Ramos (cell line): ENCODE data around the gene NHSL1.

Source experiments
- in situ Hi-C: fragments of 300-500 bp; cut with MboI; formaldehyde crosslinking; loops from one replicate; pipeline ENCODE4 v1.14.3; 2022; ENCODE audit warnings: low sequenced_read_pairs; ENCODE audit not compliant: unreplicated experiment

Gene NHSL1, protein sequence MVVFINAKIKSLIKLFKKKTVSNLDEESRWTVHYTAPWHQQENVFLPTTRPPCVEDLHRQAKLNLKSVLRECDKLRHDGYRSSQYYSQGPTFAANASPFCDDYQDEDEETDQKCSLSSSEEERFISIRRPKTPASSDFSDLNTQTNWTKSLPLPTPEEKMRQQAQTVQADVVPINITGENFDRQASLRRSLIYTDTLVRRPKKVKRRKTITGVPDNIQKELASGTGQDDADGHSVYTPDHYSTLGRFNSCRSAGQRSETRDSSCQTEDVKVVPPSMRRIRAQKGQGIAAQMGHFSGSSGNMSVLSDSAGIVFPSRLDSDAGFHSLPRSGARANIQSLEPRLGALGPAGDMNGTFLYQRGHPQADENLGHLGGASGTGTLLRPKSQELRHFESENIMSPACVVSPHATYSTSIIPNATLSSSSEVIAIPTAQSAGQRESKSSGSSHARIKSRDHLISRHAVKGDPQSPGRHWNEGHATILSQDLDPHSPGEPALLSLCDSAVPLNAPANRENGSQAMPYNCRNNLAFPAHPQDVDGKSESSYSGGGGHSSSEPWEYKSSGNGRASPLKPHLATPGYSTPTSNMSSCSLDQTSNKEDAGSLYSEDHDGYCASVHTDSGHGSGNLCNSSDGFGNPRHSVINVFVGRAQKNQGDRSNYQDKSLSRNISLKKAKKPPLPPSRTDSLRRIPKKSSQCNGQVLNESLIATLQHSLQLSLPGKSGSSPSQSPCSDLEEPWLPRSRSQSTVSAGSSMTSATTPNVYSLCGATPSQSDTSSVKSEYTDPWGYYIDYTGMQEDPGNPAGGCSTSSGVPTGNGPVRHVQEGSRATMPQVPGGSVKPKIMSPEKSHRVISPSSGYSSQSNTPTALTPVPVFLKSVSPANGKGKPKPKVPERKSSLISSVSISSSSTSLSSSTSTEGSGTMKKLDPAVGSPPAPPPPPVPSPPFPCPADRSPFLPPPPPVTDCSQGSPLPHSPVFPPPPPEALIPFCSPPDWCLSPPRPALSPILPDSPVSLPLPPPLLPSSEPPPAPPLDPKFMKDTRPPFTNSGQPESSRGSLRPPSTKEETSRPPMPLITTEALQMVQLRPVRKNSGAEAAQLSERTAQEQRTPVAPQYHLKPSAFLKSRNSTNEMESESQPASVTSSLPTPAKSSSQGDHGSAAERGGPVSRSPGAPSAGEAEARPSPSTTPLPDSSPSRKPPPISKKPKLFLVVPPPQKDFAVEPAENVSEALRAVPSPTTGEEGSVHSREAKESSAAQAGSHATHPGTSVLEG (N-terminal part only)

DNA sequence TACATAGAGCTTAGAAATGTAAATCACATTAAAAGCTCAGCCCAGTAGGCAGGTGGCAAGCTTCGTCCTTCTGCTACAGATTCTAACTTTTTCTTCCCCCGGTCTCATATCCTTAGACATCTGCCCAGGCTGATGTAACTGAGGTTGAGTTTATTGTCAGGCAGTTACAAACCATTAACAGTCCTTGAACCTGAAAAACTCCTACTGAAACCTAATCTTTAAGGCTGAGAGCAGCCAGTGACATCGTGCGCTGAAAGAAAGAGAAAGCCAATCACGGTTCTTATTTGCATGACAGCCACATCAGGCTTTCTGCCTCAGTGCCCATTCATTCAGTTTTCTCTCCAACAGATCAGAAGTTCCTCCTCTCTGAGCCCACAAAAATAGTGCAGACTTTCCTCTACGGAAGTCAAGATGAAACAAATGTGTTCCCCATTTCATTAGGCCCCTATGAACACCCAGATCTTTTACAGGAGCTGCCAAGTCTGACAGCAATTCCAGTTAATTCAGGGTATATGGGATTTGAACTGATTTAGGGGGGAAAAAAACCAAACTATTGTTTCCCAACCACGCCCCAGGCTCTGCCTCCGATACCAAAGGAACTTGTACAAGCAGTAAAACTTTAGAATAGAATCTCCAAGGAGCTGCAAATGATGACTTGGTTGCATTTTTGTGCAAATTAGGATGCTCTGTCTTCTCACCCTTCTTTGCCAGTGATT, at the start of gene NHSL1:
NHSL1 (minus strand) TSS at position 192 of the 716 bp plus-strand sequence. CDS start 204 bp downstream, outside the sequence.
- in situ Hi-C loops: no loop called here

DNA sequence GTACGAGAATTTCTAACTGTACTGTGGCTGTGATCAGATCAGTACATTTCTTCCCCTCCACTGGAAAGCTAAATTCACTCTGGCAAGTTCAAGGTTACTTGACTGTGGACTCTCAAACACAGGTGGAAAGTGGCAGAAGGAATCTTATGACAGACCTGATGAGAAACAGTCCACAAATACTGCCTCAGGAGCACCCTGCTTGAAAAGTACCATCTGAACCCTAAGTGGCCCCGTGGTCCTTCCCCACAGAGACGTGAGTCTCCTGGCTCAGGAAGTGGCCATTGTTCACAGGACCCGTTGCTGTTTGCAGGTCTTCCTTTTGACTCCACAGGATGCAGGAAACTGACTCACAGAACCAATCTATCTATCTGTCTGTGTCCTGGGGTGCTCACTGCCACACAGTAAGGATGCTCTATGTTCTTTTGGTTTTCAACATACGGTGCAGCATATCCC, 47.5 kb upstream of the NHSL1 start:
- in situ Hi-C loops: no loop called here

GRCh38 chr6:138545621-138545980, 46.3 kb upstream of the NHSL1 start:
- in situ Hi-C loops: no loop called here

- in situ Hi-C loops: no loop called here
Observed at GRCh38 chr6:138544501-138544900, 45.2 kb upstream of the NHSL1 start.

DNA sequence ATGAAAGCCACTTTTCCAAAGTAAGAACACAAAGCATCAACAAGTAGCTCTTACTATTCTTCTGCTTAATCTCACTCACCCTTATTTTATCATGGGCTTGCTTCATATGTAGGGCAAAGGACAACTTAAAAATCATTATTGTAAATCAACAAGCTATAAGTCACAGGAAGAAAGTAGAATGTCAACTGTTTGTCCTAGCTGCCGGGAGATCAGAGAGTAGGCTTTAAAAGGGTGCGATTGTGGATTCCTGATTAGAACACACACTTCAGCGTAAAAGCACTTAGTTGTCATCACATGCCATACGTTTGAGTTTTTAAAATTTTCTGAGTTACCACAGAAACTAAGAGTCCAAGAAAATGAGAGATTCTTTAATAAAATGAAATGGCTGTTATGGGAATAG, 44.4 kb upstream of the NHSL1 start:
- in situ Hi-C loops: no loop called here

GRCh38 chr6:138541823-138542481, 42.7 kb upstream of the NHSL1 start:
- in situ Hi-C loops: no loop called here

GRCh38 chr6:138540468-138540867, 41.2 kb upstream of the NHSL1 start:
- in situ Hi-C loops: no loop called here

GRCh38 chr6:138539876-138540275, 40.6 kb upstream of the NHSL1 start:
- in situ Hi-C loops: no loop called here

- in situ Hi-C loops: no loop called here
Observed at GRCh38 chr6:138538390-138539031, 39.2 kb upstream of the NHSL1 start.

- in situ Hi-C loops: no loop called here
Observed at GRCh38 chr6:138537106-138537505, 37.8 kb upstream of the NHSL1 start.

DNA sequence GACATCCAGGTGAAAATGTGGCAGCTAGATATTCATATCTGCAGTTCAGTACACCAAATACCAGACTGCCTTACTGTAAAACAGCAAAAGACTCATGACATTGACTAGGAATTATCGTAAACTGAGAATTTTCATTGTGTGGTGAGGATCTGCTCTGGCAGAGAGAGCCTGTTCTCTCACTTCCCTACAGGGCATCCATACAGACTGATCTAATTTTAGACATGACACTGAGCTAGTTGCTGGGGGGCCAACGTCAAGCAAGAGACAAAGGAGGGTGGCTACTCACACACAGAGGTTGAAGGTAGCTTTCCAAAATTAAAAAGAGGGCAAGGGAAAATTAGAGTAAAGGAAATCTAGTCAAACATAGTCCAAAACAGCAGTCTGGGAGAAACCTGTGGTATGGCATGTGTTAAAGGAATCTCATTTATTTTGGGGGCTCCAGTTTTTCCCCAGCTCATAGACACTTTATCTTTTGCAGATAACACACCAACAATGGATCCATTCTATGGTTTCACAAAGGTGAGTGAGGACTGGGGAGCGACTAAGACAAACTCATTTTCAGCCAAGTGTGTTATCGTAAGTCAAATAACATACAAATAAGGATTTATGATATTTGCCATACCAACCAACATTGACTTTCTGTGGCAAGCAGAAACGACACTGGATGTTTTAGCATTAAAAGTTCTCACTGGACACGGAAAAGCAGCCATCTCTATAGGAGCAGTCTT, 36.6 kb upstream of the NHSL1 start:
- in situ Hi-C loops: no loop called here

- in situ Hi-C loops: no loop called here
Observed at GRCh38 chr6:138533667-138534066, 34.4 kb upstream of the NHSL1 start.

- in situ Hi-C loops: no loop called here
Observed at GRCh38 chr6:138531387-138531786, 32.1 kb upstream of the NHSL1 start.

DNA sequence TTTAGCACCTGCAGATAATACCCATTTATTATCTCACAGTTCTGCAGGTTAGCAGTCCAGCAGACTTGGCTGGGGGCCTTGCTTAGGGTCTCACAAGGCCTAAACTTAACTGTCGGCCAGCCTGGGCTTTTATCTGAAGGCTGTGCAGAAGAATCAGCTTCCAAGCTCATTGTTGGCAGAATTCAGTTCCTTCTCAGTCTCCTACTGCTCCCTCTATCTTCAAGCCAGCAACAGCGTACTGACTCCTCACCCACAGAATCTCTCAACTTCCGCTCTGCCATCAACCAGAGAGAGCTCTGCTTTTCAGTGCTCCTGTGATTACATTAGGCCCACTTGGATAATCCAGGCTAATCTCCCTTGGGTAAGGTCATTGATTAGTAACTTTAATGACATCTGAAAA, 30.2 kb upstream of the NHSL1 start:
- in situ Hi-C loops: no loop called here

DNA sequence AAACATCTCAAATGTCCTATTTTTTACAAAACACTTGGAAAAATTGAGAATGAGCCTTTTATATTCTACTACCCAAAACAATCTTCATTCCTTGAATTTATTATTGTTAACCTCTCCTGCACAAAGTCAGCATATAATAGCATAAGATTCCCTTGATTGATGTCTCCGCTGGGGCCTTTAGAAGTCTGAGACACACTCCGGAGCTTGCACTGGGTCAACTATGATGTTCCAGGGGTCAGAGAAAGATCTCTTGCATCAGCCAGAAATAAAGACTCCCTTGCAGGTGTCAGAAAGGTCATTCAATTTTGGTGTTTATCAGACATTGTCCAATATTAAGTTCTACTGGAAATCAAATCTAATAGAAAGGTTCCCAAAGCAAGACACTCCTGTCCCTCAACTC, 29.7 kb upstream of the NHSL1 start:
- in situ Hi-C loops: no loop called here

DNA sequence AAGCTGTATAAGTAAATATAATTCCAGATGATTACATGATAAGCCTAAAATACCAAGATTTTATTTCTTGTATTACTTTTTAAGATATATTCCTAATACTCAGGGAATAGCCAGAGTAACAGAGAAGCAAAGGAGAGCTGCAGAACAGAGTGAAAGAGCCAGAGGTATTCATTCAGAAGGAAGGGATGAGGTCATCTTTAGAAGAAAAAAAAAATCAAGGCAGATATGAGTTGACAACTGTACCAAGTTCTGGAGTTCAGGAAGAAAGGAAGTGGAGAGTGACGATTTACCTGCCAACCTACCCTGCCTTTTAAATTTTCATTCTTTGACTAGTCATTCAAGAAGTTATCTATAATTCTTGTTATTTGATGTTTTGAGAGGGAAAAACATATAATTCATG, 28.8 kb upstream of the NHSL1 start:
- in situ Hi-C loops: no loop called here

DNA sequence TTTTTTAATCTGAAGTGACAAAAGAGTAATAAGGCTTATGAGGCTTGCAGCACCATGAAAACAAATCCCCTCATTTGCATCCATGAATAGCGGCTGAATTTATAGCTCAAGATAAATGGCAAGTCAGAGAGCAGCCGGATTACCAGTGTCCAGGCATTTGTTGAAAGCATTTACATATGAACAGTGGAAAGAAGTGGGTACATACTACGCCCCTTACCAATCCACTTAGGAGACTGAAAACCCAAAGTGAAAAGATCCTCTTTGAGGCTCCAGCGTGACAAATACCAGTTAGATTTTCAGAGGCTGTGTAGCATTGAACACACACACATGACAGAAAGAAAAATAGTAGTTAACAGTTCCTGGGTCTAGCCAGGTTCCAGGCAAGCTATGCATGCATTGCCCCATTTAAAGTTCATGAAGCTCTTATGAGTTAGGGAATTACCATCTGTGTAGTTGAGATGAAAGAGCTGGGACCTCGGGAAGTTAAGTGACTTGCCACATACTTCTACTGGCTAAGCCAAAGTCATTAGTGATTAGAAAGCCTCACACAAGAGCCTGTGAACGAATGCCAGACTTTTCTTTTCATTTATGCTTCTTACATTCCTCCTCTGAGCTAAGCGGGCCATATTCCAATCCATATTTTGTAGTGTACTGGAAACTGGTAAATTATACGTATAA, 28.3 kb upstream of the NHSL1 start:
- in situ Hi-C loops: no loop called here

DNA sequence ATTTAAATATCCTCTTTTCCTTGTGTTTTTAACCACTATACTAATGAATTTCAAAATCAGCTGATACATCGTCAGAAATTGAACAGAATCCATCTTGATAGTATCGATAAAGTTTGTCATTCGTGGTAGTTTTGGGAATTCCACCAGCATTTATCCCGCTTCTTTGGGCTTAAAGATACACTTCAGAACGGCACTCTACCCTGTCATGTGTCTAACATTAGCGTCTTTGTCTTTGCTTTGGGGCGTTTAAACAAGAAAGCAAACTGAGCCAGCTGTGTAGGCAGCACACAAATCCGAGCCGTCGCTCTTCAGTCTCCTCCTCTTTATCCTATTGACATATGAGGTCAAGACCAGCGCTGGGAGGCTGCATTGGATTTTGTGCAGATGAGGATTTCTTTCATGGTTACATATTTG, 27.5 kb upstream of the NHSL1 start:
- in situ Hi-C loops: no loop called here
